PC-9 (cell line): Measurements from ENCODE around the gene NHLRC4. TPM values are rescaled to one million over a fixed set of nuclear protein-coding genes. Genes with fewer than 3 reads are reported as not detected.

Source experiments
- BruUV-seq: library from RNA; stranded (reverse); fragments of 400-500 nt; replicated peaks from 2 replicates; lab custom pipeline; 2021; lab: Mats Ljungman, UMichigan
- CTCF ChIA-PET: fragments of 300-600 bp; sonication (Branson Sonifier 250); formaldehyde crosslinking; loops from one replicate; lab custom pipeline; 2022; ENCODE audit warnings: antibody characterized with exemption; lab: Charles Lee
- POLR2A ChIA-PET: fragments of 300-600 bp; sonication (Branson Sonifier 250); formaldehyde crosslinking; loops from one replicate; lab custom pipeline; 2022; ENCODE audit warnings: antibody characterized with exemption; ENCODE audit not compliant: unreplicated experiment; lab: Charles Lee
- DNase-seq, 2 experiments: peaks; one replicate each; pipeline versions ENCODE4 v3.0.0 to v3.0.0-alpha.2; 2015 to 2022; ENCODE audit warnings: mixed read lengths in 1 of 2
- H2AFZ ChIP-seq: fragments of 200-600 bp; sonication (generic); 2 replicates; pipeline ENCODE4 v1.8.1; 2017; ENCODE audit warnings: antibody characterized with exemption
- H3F3A ChIP-seq: fragments of 200-600 bp; sonication (generic); 2 replicates; pipeline ENCODE4 v1.8.1; 2017; ENCODE audit warnings: antibody characterized with exemption, mild to moderate bottlenecking, low read depth; ENCODE audit not compliant: insufficient read depth
- H3K27ac ChIP-seq: fragments of 200-600 bp; sonication (generic); 2 replicates; pipeline ENCODE4 v1.6.1; 2016; ENCODE audit warnings: mixed run types
- H3K27me3 ChIP-seq: fragments of 200-600 bp; sonication (generic); 2 replicates; pipeline ENCODE4 v1.6.1; 2016; ENCODE audit warnings: low read depth, mixed run types; ENCODE audit not compliant: insufficient read depth
- H3K36me3 ChIP-seq: fragments of 200-600 bp; sonication (generic); 2 replicates; pipeline ENCODE4 v1.6.1; 2016; ENCODE audit warnings: low read depth, mixed run types
- H3K4me1 ChIP-seq: fragments of 200-600 bp; sonication (generic); replicated peaks from 2 replicates; pipeline ENCODE4 v1.6.1; 2016; ENCODE audit warnings: mixed run types; ENCODE audit not compliant: insufficient read depth
- H3K4me2 ChIP-seq: fragments of 200-600 bp; sonication (generic); 2 replicates; pipeline ENCODE4 v1.6.1; 2017; ENCODE audit warnings: mixed run types
- H3K4me3 ChIP-seq: fragments of 200-600 bp; sonication (generic); 2 replicates; pipeline ENCODE4 v1.6.1; 2016; ENCODE audit warnings: mixed run types
- H3K79me2 ChIP-seq: fragments of 200-600 bp; sonication (generic); 2 replicates; pipeline ENCODE4 v1.6.1; 2017; ENCODE audit warnings: low read depth, mixed run types
- H3K9me2 ChIP-seq: fragments of 200-600 bp; sonication (generic); 2 replicates; pipeline ENCODE4 v1.8.1; 2017; ENCODE audit warnings: mild to moderate bottlenecking; ENCODE audit not compliant: insufficient read depth
- H3K9me3 ChIP-seq: fragments of 200-600 bp; sonication (generic); 2 replicates; pipeline ENCODE4 v1.8.1; 2016; ENCODE audit warnings: low read depth; ENCODE audit not compliant: insufficient read depth
- H4K20me1 ChIP-seq: fragments of 200-600 bp; sonication (generic); 2 replicates; pipeline ENCODE4 v1.8.1; 2017; ENCODE audit not compliant: insufficient read depth
- EZH2 ChIP-seq: fragments of 200-600 bp; sonication (generic); IDR thresholded peaks from 2 replicates; pipeline ENCODE4 v1.8.0; 2017; ENCODE audit warnings: antibody characterized with exemption, low read depth
- intact Hi-C: fragments of 100-400 bp; cut with micrococcal nuclease; formaldehyde crosslinking; loops from one replicate; pipeline ENCODE4 v1.10.0; 2022; ENCODE audit not compliant: unreplicated experiment
- total RNA-seq: library from RNA; stranded (reverse); gene quantifications from 2 replicates; pipeline ENCODE4 v1.2.3, GENCODE V29; 2021
- TF ChIP-seq, protein P1 (sequence below): fragments of 200-600 bp; sonication (generic); conservative IDR thresholded peaks from 2 replicates; pipeline ENCODE4 v1.6.1; 2017; ENCODE audit warnings: mixed run types, antibody characterized with exemption, mild to moderate bottlenecking, moderate library complexity

NHLRC4 gene
- total RNA-seq, 1 experiment from 2014 or later: not detected

DNA sequence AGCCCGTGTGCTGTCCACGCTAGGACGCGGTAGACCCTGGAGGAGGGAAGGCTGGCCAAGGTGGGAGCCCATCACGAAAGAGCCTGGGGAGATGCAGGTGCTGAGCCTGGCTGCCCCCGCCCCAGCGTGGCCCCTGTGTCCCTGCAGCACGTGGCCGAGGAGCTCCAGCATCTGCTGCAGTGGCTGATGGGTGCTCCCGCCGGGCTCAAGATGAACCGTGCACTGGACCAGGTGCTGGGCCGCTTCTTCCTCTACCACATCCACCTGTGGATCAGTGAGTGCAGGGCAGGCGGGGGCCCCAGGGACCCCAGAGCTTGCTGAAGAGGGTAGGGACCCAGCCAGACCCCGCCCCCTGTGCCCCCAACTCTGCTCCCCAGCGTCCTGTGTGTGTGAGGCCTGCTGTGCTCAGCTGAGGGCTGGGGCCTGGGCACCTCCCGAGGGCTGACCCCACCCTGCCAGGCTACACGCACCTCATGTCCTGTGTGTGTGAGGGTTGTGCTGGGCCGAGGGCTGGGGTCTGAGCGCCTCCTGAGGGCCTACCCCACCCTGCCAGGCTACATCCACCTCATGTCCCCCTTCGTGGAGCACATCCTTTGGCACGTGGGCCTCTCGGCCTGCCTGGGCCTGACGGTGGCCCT is 11.5 kb downstream of the NHLRC4 start:
- TF ChIP-seq, protein P1, sequence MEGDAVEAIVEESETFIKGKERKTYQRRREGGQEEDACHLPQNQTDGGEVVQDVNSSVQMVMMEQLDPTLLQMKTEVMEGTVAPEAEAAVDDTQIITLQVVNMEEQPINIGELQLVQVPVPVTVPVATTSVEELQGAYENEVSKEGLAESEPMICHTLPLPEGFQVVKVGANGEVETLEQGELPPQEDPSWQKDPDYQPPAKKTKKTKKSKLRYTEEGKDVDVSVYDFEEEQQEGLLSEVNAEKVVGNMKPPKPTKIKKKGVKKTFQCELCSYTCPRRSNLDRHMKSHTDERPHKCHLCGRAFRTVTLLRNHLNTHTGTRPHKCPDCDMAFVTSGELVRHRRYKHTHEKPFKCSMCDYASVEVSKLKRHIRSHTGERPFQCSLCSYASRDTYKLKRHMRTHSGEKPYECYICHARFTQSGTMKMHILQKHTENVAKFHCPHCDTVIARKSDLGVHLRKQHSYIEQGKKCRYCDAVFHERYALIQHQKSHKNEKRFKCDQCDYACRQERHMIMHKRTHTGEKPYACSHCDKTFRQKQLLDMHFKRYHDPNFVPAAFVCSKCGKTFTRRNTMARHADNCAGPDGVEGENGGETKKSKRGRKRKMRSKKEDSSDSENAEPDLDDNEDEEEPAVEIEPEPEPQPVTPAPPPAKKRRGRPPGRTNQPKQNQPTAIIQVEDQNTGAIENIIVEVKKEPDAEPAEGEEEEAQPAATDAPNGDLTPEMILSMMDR: no peak
- no peak for TF ChIP-seq EZH2
- no peaks in the 10 kb centered on the region for H3K9me3 ChIP-seq
- no peak overlapping the region for H3K4me3 ChIP-seq
- H3K9me2 ChIP-seq: no peaks in the 10 kb centered on the region
- no peaks in the 10 kb centered on the region; the same call in 1 of the 2 replicates for H3F3A ChIP-seq
- CTCF ChIA-PET: no interaction called here
- no peaks in the 10 kb centered on the region for H3K79me2 ChIP-seq
- no peak overlapping the region for H3K4me2 ChIP-seq
- DNase-seq: no peak
- no peaks in the 10 kb centered on the region for H3K27me3 ChIP-seq
- no peak overlapping the region for H3K27ac ChIP-seq
- no TSS peak for BruUV-seq
- no peaks in the 10 kb centered on the region for H3K36me3 ChIP-seq
- no peaks in the 10 kb centered on the region for H3K4me1 ChIP-seq
- POLR2A ChIA-PET: no interaction called here
- H4K20me1 ChIP-seq: no peaks in the 10 kb centered on the region
- no peak overlapping the region for H2AFZ ChIP-seq
- intact Hi-C loops: no loop called here

DNA sequence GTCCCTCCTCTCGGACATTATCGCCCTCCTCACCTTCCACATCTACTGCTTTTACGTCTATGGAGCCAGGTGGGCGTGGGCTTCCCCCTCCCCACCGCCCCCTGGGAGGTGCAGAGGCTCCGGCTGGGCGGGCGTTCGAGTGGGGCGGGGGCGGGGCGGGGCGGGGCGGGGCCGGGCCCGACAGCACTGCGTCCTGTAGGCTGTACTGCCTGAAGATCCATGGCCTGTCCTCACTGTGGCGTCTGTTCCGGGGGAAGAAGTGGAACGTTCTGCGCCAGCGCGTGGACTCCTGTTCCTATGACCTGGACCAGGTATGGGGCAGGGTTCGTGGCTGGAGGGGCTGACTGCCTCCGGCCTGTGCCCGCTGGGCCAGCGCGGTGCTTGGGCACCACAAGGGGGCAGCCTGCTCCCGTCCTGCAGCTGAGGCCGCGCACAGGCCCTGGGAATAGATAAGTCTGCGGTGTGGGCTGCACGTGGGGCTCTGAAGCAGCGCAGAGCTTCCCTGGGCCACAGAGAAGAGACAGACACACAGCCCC is 12.1 kb downstream of the NHLRC4 start:
- H3K27ac ChIP-seq: no peak overlapping the region
- ChIA-PET POLR2A (no interaction called here), CTCF (no interaction called here)
- no peak for DNase-seq
- no peaks in the 10 kb centered on the region for H3K36me3 ChIP-seq
- no peaks in the 10 kb centered on the region for H4K20me1 ChIP-seq
- no peaks in the 10 kb centered on the region; the same call in 1 of the 2 replicates for H3F3A ChIP-seq
- no peak overlapping the region for H3K4me2 ChIP-seq
- no peaks in the 10 kb centered on the region for H3K27me3 ChIP-seq
- TF ChIP-seq EZH2: no peak
- TF ChIP-seq, protein P1: peak; percentile 33; the same call in 1 of the 2 replicates
- intact Hi-C loops: no loop called here
- H2AFZ ChIP-seq: no peak overlapping the region
- no peaks in the 10 kb centered on the region for H3K4me1 ChIP-seq
- H3K4me3 ChIP-seq: no peak overlapping the region
- H3K79me2 ChIP-seq: no peaks in the 10 kb centered on the region
- no peaks in the 10 kb centered on the region for H3K9me3 ChIP-seq
- BruUV-seq: no TSS peak
- no peaks in the 10 kb centered on the region for H3K9me2 ChIP-seq

DNA sequence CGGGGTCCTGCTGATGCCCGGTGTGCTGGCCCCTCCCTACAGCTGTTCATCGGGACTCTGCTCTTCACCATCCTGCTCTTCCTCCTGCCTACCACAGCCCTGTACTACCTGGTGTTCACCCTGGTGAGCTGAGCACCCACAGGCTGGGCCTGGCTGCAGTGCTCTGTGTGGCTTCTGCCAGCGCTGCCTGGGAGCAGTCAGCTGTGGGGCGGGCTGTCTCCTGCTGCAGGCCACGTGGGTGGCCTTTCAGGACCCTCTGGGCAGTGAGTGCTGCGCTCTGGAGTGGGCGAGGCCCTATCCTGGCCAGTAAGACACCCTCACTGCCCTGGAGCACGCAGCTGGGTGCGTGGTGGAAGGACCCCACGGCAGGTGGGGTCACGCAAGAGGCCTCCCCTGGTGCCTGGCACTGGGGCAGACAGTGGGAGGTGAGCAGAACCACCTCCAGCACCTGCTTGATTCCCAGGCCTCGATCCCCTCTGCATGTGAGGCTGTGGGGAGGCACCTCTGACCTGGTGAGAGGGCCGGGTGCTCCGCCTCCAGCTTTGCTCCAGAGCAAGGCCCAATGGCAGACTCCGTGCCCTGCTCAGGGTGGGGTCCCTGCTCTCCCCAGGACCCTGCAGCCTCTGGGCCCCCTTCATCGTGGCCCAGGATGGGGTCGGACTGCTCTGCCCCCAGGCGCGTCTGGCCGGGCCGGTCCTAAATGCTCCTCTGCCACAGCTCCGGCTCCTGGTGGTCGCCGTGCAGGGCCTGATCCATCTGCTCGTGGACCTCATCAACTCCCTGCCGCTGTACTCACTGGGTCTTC is 13.5 kb downstream of the NHLRC4 start:
- Histone ChIP-seq H3K4me2 (no peak overlapping the region), H3K9me2 (no peaks in the 10 kb centered on the region), H3F3A (no peaks in the 10 kb centered on the region; the same call in 1 of the 2 replicates), H2AFZ (no peak overlapping the region), H3K27me3 (no peaks in the 10 kb centered on the region), H3K4me3 (no peak overlapping the region), H3K36me3 (no peaks in the 10 kb centered on the region), H3K9me3 (no peaks in the 10 kb centered on the region), H3K27ac (no peak overlapping the region), H3K79me2 (no peaks in the 10 kb centered on the region), H3K4me1 (no peaks in the 10 kb centered on the region), H4K20me1 (no peaks in the 10 kb centered on the region; the same call in 1 of the 2 replicates)
- TF ChIP-seq, protein P1: no peak
- no peak for TF ChIP-seq EZH2
- DNase-seq: no peak
- ChIA-PET POLR2A (interaction anchor here (0.5 kb wide), 1 partner anchor 60 kb away, joined by 3 read pairs; no protein-coding TSS in a partner anchor), CTCF (interaction anchor here (0.6 kb wide), 1 partner anchor 16 kb away, joined by 3 read pairs; no protein-coding TSS in a partner anchor)
- intact Hi-C loops: no loop called here
- no TSS peak for BruUV-seq
